Right atrium auricular region (tissue), 2 donors: ENCODE results near the gene RNPS1. TPM values are rescaled to one million over a fixed set of nuclear protein-coding genes. Genes with fewer than 3 reads are reported as not detected.

Source experiments
- DNase-seq: peaks from one replicate; pipeline ENCODE4 v3.0.0-alpha.2; 2019; ENCODE audit warnings: low spot score
- H3K27ac ChIP-seq, 2 donors: fragments of 200-600 bp; sonication (generic); 1 replicate in 1 of 2; 2 replicates in 1 of 2; pipeline ENCODE4 v1.5.1; 2016 to 2019
- H3K27me3 ChIP-seq, 2 donors: fragments of 200-600 bp; sonication (generic); one replicate each; pipeline versions ENCODE4 v1.5.1 to v1.6.0; 2017 to 2019
- H3K36me3 ChIP-seq: fragments of 200-600 bp; sonication (generic); one replicate; pipeline ENCODE4 v1.5.1; 2016
- H3K4me1 ChIP-seq, 2 donors: fragments of 200-600 bp; sonication (generic); one replicate each; pipeline versions ENCODE4 v1.5.1 to v1.6.0; 2017 to 2019
- H3K4me3 ChIP-seq, 2 donors: fragments of 200-600 bp; sonication (generic); 1 replicate in 1 of 2; 2 replicates in 1 of 2; pipeline ENCODE4 v1.5.1; 2017 to 2019; ENCODE audit warnings: mild to moderate bottlenecking in 1 of 2, moderate library complexity in 1 of 2
- H3K9me3 ChIP-seq, 2 donors: fragments of 200-600 bp; sonication (generic); one replicate each; pipeline ENCODE4 v1.5.1; 2019
- total RNA-seq, 2 donors: library from RNA; depleted of rRNA; stranded (reverse); fragments of >200 nt; gene quantifications; one replicate each; pipeline ENCODE4 v1.1.0, GENCODE V29; 2016
- TF ChIP-seq, protein P1 (sequence below), 2 donors: fragments of 200-600 bp; sonication (generic); IDR thresholded peaks; one replicate each; pipeline ENCODE4 v1.5.1; 2019; ENCODE audit warnings: antibody characterized with exemption in 2 of 2

RNPS1 gene
- total RNA-seq, 2 donors from 2014 or later, result 93.6 to 124 TPM

DNA sequence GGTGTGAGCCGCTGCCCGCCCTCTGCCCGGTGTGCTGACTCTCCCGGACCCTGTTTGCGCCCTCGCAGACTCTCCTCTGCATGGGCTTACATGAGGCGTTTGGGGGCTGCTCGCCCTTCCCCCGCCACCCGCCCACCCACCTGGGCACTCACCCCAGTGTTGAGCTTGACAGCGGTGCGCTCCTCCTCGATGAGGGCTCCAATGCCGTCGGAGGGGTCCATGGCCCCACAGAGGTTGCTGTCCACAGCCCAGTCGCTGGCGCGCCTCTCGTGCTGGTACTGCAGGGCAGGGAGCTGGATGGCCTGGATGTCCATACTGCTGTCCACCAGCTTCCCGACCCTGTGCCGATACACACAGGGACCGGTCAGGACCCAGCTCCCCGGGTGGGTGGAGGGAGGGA, 21.4 kb upstream of the RNPS1 start:
- Histone ChIP-seq H3K36me3 (peaks cover 66% of the 10 kb centered on the region), H3K27ac (no peak overlapping the region), H3K27me3 (no peaks in the 10 kb centered on the region), H3K9me3 (no peaks in the 10 kb centered on the region), H3K4me1 (no peaks in the 10 kb centered on the region), H3K4me3 (no peak overlapping the region)
- TF ChIP-seq, protein P1, sequence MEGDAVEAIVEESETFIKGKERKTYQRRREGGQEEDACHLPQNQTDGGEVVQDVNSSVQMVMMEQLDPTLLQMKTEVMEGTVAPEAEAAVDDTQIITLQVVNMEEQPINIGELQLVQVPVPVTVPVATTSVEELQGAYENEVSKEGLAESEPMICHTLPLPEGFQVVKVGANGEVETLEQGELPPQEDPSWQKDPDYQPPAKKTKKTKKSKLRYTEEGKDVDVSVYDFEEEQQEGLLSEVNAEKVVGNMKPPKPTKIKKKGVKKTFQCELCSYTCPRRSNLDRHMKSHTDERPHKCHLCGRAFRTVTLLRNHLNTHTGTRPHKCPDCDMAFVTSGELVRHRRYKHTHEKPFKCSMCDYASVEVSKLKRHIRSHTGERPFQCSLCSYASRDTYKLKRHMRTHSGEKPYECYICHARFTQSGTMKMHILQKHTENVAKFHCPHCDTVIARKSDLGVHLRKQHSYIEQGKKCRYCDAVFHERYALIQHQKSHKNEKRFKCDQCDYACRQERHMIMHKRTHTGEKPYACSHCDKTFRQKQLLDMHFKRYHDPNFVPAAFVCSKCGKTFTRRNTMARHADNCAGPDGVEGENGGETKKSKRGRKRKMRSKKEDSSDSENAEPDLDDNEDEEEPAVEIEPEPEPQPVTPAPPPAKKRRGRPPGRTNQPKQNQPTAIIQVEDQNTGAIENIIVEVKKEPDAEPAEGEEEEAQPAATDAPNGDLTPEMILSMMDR (IDR thresholded peaks at IDR 0.05), result no peak
- no peak for DNase-seq

DNA sequence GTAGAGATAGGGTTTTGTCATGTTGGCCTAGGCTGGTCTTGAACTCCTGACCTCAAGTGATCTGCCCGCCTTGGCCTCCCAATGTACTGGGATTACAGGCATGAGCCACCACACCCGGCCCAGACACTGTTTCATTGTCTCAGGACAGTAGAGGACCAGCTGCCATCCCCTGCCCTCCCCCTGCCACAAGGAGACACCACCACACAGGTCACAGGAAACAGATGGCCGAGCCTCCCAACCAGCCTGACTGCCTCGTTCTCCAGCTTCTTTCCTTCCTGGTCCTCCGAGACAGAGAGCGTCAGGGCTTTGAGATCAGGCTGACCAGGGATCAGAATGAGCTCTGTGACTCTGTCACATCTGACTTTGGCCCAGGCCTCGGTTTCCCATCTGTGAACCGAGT, 20.8 kb upstream of the RNPS1 start:
- no peaks in the 10 kb centered on the region for H3K9me3 ChIP-seq
- H3K4me3 ChIP-seq, result no peak overlapping the region
- H3K27ac ChIP-seq, result no peak overlapping the region
- peaks cover 65% of the 10 kb centered on the region for H3K36me3 ChIP-seq
- no peaks in the 10 kb centered on the region for H3K4me1 ChIP-seq
- DNase-seq, result no peak
- TF ChIP-seq, protein P1 (IDR thresholded peaks at IDR 0.05), result no peak
- H3K27me3 ChIP-seq, result no peaks in the 10 kb centered on the region

DNA sequence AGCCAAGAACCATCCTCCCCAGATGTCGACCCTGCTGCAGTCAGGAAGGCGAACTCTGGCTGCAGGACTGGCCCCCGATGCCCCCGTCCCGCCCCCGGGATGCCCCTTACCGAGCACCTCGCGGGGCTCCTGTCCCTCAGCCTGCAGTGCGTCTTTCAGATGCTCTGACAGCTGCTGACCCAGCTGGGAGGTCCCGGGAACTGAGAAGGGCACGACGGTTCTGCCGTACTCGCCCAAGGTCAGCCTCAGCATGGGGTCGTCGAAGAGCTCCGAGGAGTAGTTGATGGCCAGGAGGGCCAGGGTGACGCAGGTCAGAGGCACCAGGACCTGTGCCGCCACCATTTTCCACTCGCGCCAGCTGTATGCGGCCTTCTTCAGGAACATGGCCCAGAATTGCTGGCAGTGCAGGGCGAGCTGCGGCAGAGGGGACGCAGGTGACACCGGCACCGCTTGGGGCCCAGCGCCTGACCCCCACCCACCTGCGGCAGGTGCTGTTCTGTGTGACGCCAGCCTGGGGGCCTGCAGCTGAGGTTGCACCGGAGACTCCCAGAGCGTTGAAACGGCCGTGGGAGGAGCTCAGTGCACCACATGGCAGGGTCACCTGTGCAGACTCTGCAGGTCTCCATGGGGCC, 20.1 kb upstream of the RNPS1 start:
- peaks cover 64% of the 10 kb centered on the region for H3K36me3 ChIP-seq
- H3K27me3 ChIP-seq, result no peaks in the 10 kb centered on the region
- H3K9me3 ChIP-seq, result no peaks in the 10 kb centered on the region
- H3K4me3 ChIP-seq, result no peak overlapping the region
- no peak overlapping the region for H3K27ac ChIP-seq
- H3K4me1 ChIP-seq, result no peaks in the 10 kb centered on the region
- TF ChIP-seq, protein P1 (IDR thresholded peaks at IDR 0.05), result no peak
- no peak for DNase-seq

DNA sequence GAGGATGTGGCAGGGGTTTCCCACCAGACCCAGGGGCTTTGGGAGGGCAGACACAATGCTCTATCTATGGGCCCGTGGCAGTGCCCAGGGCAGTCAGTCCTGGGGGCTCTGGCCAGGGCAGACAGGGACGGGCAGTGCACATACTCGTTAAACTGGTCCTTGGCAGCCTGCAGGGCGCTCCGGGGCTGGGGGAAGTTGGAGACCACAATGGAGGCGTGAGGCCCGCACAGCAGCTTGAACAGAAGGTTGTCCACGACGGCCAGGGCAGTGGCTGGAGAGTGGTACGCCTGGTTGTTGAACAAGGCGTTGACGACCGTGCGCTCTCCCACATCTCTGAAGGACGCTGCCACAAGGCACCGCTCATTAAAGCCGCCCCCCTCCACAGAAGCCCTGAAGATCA, 18.6 kb upstream of the RNPS1 start:
- H3K4me3 ChIP-seq, result no peak overlapping the region
- H3K27me3 ChIP-seq, result no peaks in the 10 kb centered on the region
- H3K9me3 ChIP-seq, result no peaks in the 10 kb centered on the region
- H3K36me3 ChIP-seq, result peaks cover 57% of the 10 kb centered on the region
- H3K27ac ChIP-seq, result no peak overlapping the region
- DNase-seq, result no peak
- TF ChIP-seq, protein P1 (IDR thresholded peaks at IDR 0.05), result no peak
- H3K4me1 ChIP-seq, result no peaks in the 10 kb centered on the region

DNA sequence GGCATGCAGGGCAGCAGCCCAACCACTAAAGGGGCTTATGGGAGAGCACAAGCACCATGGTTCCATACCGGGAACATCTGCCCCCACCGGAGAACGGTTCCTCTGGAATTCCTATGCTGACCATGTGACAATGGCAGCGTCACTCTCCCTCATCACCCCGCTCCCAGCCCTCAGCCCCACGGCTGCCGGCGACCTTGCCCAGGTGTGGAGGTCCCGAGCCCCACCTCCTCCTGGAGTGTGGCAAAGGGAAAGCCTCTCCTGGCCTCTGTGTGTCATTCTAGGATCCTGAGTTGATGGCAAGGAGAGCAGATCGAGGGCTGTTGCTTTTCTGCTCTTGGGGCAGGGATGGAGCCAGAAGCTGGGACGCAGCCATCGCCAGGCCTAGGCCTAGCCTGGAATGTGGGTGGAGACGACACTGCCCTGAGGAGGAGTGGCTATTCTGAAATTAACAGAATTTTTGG, 17.8 kb upstream of the RNPS1 start:
- H3K27ac ChIP-seq, result no peak overlapping the region
- no peaks in the 10 kb centered on the region for H3K9me3 ChIP-seq
- TF ChIP-seq, protein P1 (IDR thresholded peaks at IDR 0.05), result no peak
- H3K4me1 ChIP-seq, result no peaks in the 10 kb centered on the region
- H3K4me3 ChIP-seq, result no peak overlapping the region
- H3K36me3 ChIP-seq, result peaks cover 49% of the 10 kb centered on the region
- DNase-seq, result no peak
- H3K27me3 ChIP-seq, result no peaks in the 10 kb centered on the region
